ENCODE data around the gene TNRC18.
"Not testable (repeated sequence)": the region's sequence is repeated elsewhere in the genome, so short reads cannot be mapped to it uniquely, and the experiment has no call there.

Gene TNRC18

GRCh38 chr7:5294169-5294987 lies 129.3 kb downstream of the TNRC18 start:
- TF ChIP-seq, protein P1, sequence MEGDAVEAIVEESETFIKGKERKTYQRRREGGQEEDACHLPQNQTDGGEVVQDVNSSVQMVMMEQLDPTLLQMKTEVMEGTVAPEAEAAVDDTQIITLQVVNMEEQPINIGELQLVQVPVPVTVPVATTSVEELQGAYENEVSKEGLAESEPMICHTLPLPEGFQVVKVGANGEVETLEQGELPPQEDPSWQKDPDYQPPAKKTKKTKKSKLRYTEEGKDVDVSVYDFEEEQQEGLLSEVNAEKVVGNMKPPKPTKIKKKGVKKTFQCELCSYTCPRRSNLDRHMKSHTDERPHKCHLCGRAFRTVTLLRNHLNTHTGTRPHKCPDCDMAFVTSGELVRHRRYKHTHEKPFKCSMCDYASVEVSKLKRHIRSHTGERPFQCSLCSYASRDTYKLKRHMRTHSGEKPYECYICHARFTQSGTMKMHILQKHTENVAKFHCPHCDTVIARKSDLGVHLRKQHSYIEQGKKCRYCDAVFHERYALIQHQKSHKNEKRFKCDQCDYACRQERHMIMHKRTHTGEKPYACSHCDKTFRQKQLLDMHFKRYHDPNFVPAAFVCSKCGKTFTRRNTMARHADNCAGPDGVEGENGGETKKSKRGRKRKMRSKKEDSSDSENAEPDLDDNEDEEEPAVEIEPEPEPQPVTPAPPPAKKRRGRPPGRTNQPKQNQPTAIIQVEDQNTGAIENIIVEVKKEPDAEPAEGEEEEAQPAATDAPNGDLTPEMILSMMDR (IDR thresholded peaks at IDR 0.05; ENCODE audit: insufficient read depth, missing control alignments): no peak
- no peak for FAIRE-seq
- no peak for DNase-seq (ENCODE audit: insufficient read length, low spot score)

DNA sequence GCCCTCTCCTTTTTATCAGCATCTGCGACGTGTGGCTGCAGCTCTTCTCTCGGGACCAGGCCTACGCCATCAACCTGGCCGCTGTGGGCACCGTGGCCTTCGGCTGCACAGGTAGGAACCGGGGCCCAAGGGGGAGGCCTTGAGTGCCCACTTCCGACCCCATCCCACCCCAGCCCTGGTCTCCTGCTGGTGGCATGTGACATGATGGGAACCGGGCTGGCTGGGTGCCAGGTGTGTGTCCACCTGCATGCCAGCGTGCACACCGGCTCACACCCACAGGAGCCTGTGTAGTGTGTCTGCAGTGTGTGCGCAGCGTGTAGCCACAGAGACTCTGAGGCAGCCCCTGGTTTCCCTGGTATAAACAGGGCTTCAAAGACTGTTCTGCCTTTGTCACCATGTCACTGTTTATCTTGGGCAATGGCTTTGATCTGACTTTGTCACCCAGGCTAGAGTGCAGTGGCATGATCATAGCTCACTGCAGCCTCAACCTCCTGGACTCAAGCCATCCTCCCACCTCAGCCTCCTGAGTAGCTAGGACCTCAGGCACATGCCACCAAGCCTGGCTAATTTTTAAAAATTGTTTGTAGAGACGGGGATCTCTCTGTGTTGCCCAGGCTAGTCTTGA lies 131.8 kb downstream of the TNRC18 start:
- DNase-seq (ENCODE audit: insufficient read length, low spot score); FAIRE-seq: not testable (repeated sequence)

DNA sequence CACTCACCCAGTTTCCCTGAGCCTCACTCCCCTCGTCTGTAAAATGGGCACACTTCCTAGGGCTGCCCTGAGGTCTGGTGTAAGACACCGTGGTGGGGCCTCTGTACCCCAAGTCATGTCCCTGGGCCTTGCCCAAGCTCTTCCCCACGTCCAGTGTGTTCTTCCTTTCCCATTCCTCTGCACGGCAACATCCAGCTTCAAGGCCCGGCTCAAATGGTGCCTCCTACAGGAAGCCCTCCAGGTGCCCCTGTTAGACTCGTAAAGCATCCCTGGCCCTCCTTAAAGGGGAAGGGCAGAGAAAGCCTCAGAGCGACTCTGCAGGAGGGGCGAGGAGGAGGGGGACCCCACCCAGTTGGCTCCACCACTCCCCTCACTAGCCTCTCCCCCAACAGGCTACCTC lies 132.3 kb downstream of the TNRC18 start:
- no peak for DNase-seq (ENCODE audit: insufficient read length, low spot score)
- TF ChIP-seq, protein P1 (IDR thresholded peaks at IDR 0.05; ENCODE audit: insufficient read depth, missing control alignments): no peak
- no peak for FAIRE-seq

DNA sequence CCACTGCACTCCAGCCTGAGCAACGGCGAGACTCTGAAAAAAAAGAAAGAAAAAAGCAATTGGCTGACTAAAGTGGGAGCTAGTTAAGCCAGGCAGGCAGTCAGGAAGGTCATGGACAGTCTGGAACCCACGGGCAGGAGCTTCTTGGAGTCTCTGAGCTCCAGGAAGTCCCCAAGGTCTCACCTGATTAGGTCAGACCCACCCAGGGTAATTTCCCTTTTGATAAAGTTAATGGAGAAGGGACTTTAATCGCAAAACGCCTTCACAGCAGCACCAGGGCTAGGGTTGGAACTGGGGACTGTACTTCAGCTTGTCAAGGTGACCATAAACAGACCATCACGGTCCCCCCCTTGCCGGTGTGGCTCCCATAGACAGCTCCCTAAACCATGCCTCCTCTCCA lies 134.3 kb downstream of the TNRC18 start:
- DNase-seq (ENCODE audit: insufficient read length, low spot score): no peak
- FAIRE-seq: no peak
- TF ChIP-seq, protein P1 (IDR thresholded peaks at IDR 0.05; ENCODE audit: insufficient read depth, missing control alignments): no peak

- FAIRE-seq; DNase-seq (ENCODE audit: insufficient read length, low spot score): not testable (repeated sequence)
Measured at GRCh38 chr7:5288560-5288959, 135.1 kb downstream of the TNRC18 start.

GRCh38 chr7:5287802-5288201 lies 135.8 kb downstream of the TNRC18 start:
- TF ChIP-seq, protein P1 (IDR thresholded peaks at IDR 0.05; ENCODE audit: insufficient read depth, missing control alignments): no peak
- FAIRE-seq (no peak), DNase-seq (ENCODE audit: insufficient read length, low spot score) (no peak)

- FAIRE-seq: not testable (repeated sequence)
Measured at GRCh38 chr7:5287373-5287772, 136.3 kb downstream of the TNRC18 start.

DNA sequence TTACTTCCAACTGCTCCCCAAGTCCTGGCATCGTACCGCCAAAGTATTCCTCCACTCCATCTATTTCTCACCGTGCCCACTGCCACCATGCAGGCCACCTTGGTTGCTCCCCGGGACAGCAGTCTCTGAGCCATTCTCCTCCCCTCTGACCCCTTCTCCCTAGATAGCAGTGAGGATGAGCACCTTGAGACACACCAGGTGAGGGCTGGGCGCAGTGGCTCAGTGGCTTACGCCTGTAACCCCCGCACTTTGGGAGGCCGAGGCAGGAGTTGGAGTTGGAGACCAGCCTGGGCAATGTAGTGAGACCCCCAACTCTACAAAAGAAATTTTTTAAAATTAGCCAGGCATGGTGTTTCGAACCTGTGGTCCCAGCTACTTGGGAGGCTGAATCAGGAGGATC lies 136.7 kb downstream of the TNRC18 start:
- TF ChIP-seq, protein P1 (IDR thresholded peaks at IDR 0.05; ENCODE audit: insufficient read depth, missing control alignments): no peak
- DNase-seq (ENCODE audit: insufficient read length, low spot score) (no peak), FAIRE-seq (no peak)

More at GRCh38 chr7:5287373-5287772, 136.3 kb downstream of the TNRC18 start:
- not testable (repeated sequence) for DNase-seq (ENCODE audit: insufficient read length, low spot score)
